Muscle of back (tissue), 10 donors: ENCODE data around the gene MS4A7. TPM values are rescaled to one million over a fixed set of nuclear protein-coding genes. Genes with fewer than 3 reads are reported as not detected.

ENCODE experiments used
- polyA plus RNA-seq, 10 donors: library from polyadenylated mRNA; unstranded; fragments of 120-200 nt; gene quantifications; one replicate each; pipeline ENCODE4 v1.2.1, GENCODE V29; 2013; ENCODE audit not compliant: insufficient read length in 10 of 10

The MS4A7 gene
- polyA plus RNA-seq, 10 donors: 4.7 to 13.5 (median 8.4) TPM

Other genes with a start within 250 kb of the MS4A7 start
- 10 to 100 TPM; 18.6 to 29.1 (median 25.8) TPM for gene MS4A6A, start 195.4 kb upstream of the MS4A7 start, polyA plus RNA-seq
- 1 to 10 TPM in 9 of 10 donors, under 1 TPM in 1; 0.83 to 2.4 (median 1.6) TPM for gene MS4A4E, start 135.4 kb upstream of the MS4A7 start, polyA plus RNA-seq
- gene MS4A4A, start 97.9 kb upstream of the MS4A7 start, polyA plus RNA-seq: 10 to 100 TPM in 8 of 10 donors, 1 to 10 TPM in 2; 7.2 to 15.3 (median 12.5) TPM
- gene MS4A6E, start 51.3 kb upstream of the MS4A7 start, polyA plus RNA-seq: not detected
- under 1 TPM; 0.26 to 0.79 (median 0.32) TPM for gene MS4A14, start 17.9 kb downstream of the MS4A7 start, polyA plus RNA-seq
- gene MS4A5, start 51.0 kb downstream of the MS4A7 start, polyA plus RNA-seq: not detected
- 1 to 10 TPM in 3 of 10 donors, under 1 TPM in 6, not detected in 1; 0.05 to 2.3 (median 0.88) TPM for gene MS4A1, start 77.3 kb downstream of the MS4A7 start, polyA plus RNA-seq
- not detected for gene MS4A12, start 114.2 kb downstream of the MS4A7 start, polyA plus RNA-seq
- not detected for gene MS4A13, start 136.9 kb downstream of the MS4A7 start, polyA plus RNA-seq